Caki2 (cell line): ENCODE results near the gene LHPP. TPM values are rescaled to one million over a fixed set of nuclear protein-coding genes. Genes with fewer than 3 reads are reported as not detected.

ENCODE experiments used
- DNase-seq: peaks from one replicate; pipeline ENCODE4 v3.0.0-alpha.2; 2015; ENCODE audit warnings: low read depth
- in situ Hi-C: cut with HindIII; loops from 2 replicates; pipeline ENCODE4 v1.10.0; 2016; ENCODE audit warnings: low sequenced_read_pairs, low pct_unique_long_range_greater_than_20kb, mixed read lengths
- total RNA-seq: library from RNA; depleted of rRNA; stranded (reverse); fragments of >200 nt; shearing (Covaris generic); gene quantifications from 2 replicates; pipeline ENCODE4 v1.2.3, GENCODE V29; 2014; ENCODE audit warnings: low replicate concordance

LHPP gene
- total RNA-seq, 1 experiment from 2014 or later = 33.0 TPM

- DNase-seq = no peak
- in situ Hi-C loops = no loop called here
These were observed 3.6 kb downstream of the LHPP start for GRCh38 chr10:124465003-124465776.

GRCh38 chr10:124465777-124466488 is 4.3 kb downstream of the LHPP start:
- in situ Hi-C loops = no loop called here
- no peak for DNase-seq

GRCh38 chr10:124467165-124467564 is 5.5 kb downstream of the LHPP start:
- in situ Hi-C loops = no loop called here
- DNase-seq = no peak

- no peak for DNase-seq
- in situ Hi-C loops = no loop called here
These were observed 7.0 kb downstream of the LHPP start for GRCh38 chr10:124468624-124469023.

GRCh38 chr10:124469956-124470484 is 8.4 kb downstream of the LHPP start:
- in situ Hi-C loops = no loop called here
- DNase-seq = no peak

- in situ Hi-C loops = no loop called here
- DNase-seq = no peak
These were observed 9.2 kb downstream of the LHPP start for GRCh38 chr10:124470544-124471434.

- DNase-seq = no peak
- in situ Hi-C loops = no loop called here
These were observed 10.4 kb downstream of the LHPP start for GRCh38 chr10:124472071-124472470.

- in situ Hi-C loops = no loop called here
- no peak for DNase-seq
These were observed 11.4 kb downstream of the LHPP start for GRCh38 chr10:124473070-124473469.

GRCh38 chr10:124474514-124475070 is 13.0 kb downstream of the LHPP start:
- in situ Hi-C loops = no loop called here
- no peak for DNase-seq

GRCh38 chr10:124476043-124476725 is 14.6 kb downstream of the LHPP start:
- in situ Hi-C loops = no loop called here
- DNase-seq = no peak

- in situ Hi-C loops = no loop called here
- no peak for DNase-seq
These were observed 16.2 kb downstream of the LHPP start for GRCh38 chr10:124477614-124478363.

GRCh38 chr10:124478515-124478914 is 16.9 kb downstream of the LHPP start:
- DNase-seq = no peak
- in situ Hi-C loops = no loop called here

GRCh38 chr10:124480860-124481259 is 19.2 kb downstream of the LHPP start:
- no peak for DNase-seq
- in situ Hi-C loops = no loop called here

GRCh38 chr10:124481717-124482116 is 20.1 kb downstream of the LHPP start:
- DNase-seq = no peak
- in situ Hi-C loops = no loop called here

- in situ Hi-C loops = no loop called here
- no peak for DNase-seq
These were observed 20.7 kb downstream of the LHPP start for GRCh38 chr10:124482236-124482800.

- no peak for DNase-seq
- in situ Hi-C loops = no loop called here
These were observed 21.3 kb downstream of the LHPP start for GRCh38 chr10:124482876-124483275.

GRCh38 chr10:124484031-124484430 is 22.4 kb downstream of the LHPP start:
- no peak for DNase-seq
- in situ Hi-C loops = no loop called here
